ENCODE results near the gene RPF1. TPM values are rescaled to one million over a fixed set of nuclear protein-coding genes. Genes with fewer than 3 reads are reported as not detected.

The RPF1 gene
- total RNA-seq (2022; extraction: Qiagen RNA extraction), result 27.8 to 34.9 TPM (median 30.7 TPM) in 5 replicates

GRCh38 chr1:84478876-84479868 is at the start of gene RPF1:
TSS of gene RPF1 (plus strand) at chr1:84479266. CDS start at chr1:84479282, 16 bp downstream.

GRCh38 chr1:84506002-84506728 is 27.1 kb downstream of the RPF1 start, which contains the start of the genes GNG5 and SPATA1:
TSS of gene GNG5 (minus strand) at chr1:84506581. CDS start at chr1:84506091, 490 bp downstream.
TSS of gene SPATA1 (plus strand) at chr1:84506386. CDS start at chr1:84516360, 9,974 bp downstream.

Other genes with a start within 250 kb of the RPF1 start
- 0.46 to 0.63 TPM (median 0.52 TPM) in 5 replicates for gene SAMD13, start 177.6 kb upstream of the RPF1 start, total RNA-seq (2022; extraction: Qiagen RNA extraction)
- 0.06 TPM in 1 of 5 replicates, not detected in the others for gene DNASE2B, start 80.8 kb upstream of the RPF1 start, total RNA-seq (2022; extraction: Qiagen RNA extraction)
- 0.66 to 1.1 TPM (median 0.80 TPM) in 4 of 5 replicates, not detected in the other for gene SPATA1, start 27.1 kb downstream of the RPF1 start, total RNA-seq (2022; extraction: Qiagen RNA extraction)
- 178 to 202 TPM (median 189 TPM) in 5 replicates for gene GNG5, start 27.3 kb downstream of the RPF1 start, total RNA-seq (2022; extraction: Qiagen RNA extraction)
- 5.0 to 6.4 TPM (median 6.0 TPM) in 5 replicates for gene CTBS, start 95.2 kb downstream of the RPF1 start, total RNA-seq (2022; extraction: Qiagen RNA extraction)
- 10.6 to 13.9 TPM (median 12.6 TPM) in 5 replicates for gene SSX2IP, start 211.2 kb downstream of the RPF1 start, total RNA-seq (2022; extraction: Qiagen RNA extraction)

All from A549 treated with AZD2906 at 1 μM for 4 hours (cell line).